Rectal smooth muscle tissue (tissue), 1 donor: Measurements from ENCODE around the gene CHST15.
"Not testable (repeated sequence)": the region's sequence is repeated elsewhere in the genome, so short reads cannot be mapped to it uniquely, and the experiment has no call there.

Source experiments
- H3K27ac ChIP-seq: one replicate; pipeline ENCODE4 v1.7.0; 2013; ENCODE audit warnings: low read depth, low read length, inconsistent platforms
- H3K27me3 ChIP-seq: one replicate; pipeline ENCODE4 v1.7.0; 2013; ENCODE audit warnings: low read length; ENCODE audit not compliant: control insufficient read depth, insufficient read depth
- H3K36me3 ChIP-seq: one replicate; pipeline ENCODE4 v1.7.0; 2013; ENCODE audit warnings: low read length; ENCODE audit not compliant: control insufficient read depth, insufficient read depth
- H3K4me1 ChIP-seq: one replicate; pipeline ENCODE4 v1.7.0; 2013; ENCODE audit warnings: low read length; ENCODE audit not compliant: control insufficient read depth, insufficient read depth
- H3K4me3 ChIP-seq: one replicate; pipeline ENCODE4 v1.7.0; 2013; ENCODE audit warnings: low read length
- H3K9ac ChIP-seq: one replicate; pipeline ENCODE4 v1.7.0; 2013; ENCODE audit warnings: low read length

Gene CHST15

DNA sequence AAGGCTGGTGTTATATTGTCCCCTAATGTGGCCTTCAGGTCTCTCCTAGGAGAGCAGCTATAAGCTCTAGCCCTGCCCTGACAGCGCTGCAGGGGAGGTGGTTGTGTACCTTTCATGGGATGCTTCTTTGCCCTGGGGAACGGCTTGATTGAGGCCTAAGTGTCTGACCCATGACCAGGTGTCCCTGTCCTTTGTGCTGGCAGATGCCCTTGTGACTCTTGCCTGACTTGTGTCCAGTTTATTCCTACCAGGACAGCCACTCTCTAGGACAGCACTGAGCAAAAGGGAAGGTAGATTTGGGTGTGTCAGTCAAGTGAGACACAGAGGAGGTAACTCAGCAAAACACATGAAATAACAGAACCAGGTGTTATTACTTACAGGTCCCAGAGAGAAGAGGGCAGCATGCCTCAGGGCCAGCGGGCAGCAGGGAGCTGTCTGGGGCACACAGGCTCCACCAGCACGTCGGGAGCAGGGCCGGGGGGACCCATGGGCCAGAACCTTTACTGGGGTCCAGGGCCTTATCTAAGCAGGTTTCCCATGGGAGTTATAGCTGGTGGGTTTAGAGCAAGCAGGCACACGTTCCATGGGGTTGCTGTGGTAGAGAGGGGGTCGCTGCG lies 10.7 kb upstream of the CHST15 start:
- Histone ChIP-seq H3K27ac (no peak overlapping the region), H3K4me3 (no peak overlapping the region), H3K9ac (no peak overlapping the region), H3K27me3 (no peaks in the 10 kb centered on the region), H3K36me3 (no peaks in the 10 kb centered on the region), H3K4me1 (peaks cover 19% of the 10 kb centered on the region)

DNA sequence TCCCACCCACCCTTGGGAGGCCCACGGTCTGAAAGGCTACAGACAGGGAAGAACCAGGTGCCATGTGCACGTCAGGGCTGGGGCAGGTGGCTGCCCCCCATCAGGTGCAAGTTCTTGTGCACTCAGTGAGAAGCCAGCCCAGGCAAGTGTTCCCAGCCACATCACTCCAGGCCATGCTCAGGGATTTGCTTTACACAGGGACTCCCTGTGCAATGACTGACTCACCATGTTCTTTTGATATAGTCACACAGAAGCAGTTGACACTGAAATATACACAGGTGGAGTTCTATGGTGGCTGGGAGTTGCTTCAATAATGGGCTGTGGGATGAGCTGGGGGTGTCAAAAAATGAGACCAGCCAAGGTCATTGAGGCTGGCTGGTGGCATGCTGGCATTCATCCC lies 8.0 kb upstream of the CHST15 start:
- H3K27me3 ChIP-seq, result no peaks in the 10 kb centered on the region
- H3K27ac ChIP-seq, result no peak overlapping the region
- no peak overlapping the region for H3K4me3 ChIP-seq
- H3K36me3 ChIP-seq, result no peaks in the 10 kb centered on the region
- no peak overlapping the region for H3K9ac ChIP-seq
- H3K4me1 ChIP-seq, result peaks cover 10% of the 10 kb centered on the region

DNA sequence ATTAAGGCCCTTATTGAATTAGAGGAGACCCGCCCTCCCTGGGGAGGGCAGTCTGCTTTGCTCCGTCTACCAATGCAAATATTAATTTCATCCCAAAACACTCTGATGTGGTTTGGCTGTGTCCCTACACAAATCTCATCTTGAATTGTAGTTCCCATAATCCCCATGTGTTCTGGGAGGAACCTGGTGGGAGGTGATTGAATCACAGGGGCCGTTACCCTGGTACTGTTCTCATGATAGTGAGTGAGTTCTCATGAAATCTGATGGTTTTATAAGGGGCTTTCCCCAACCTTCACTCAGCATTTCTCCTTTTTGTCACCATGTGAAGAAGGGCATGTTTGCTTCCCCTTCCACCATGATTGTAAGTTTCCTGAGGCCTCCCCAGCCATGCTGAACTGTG lies 7.3 kb upstream of the CHST15 start:
- not testable (repeated sequence) for H3K36me3 ChIP-seq, H3K4me3 ChIP-seq, H3K9ac ChIP-seq, H3K27me3 ChIP-seq, H3K27ac ChIP-seq, H3K4me1 ChIP-seq

DNA sequence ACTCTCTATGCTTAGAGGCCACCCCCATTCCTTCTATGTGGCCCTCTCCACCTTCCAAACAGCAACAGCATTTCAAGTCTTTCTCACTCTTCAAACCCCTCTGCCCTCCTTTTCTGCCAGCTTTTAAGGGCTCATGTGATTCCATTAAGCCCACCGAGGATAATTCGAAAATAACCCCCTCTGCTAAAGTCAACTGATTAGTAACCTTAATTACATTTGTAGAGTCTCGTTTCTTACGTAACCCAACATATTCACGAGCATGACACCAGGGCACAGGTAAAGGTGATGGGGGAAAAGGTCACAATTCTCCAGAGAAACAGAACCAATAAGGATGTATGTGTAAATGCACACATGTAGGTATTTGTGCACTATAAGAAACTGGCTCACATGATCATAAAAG lies 6.7 kb upstream of the CHST15 start:
- H3K27ac ChIP-seq, result no peak overlapping the region
- no peak overlapping the region for H3K9ac ChIP-seq
- H3K4me1 ChIP-seq, result peaks cover 1% of the 10 kb centered on the region
- H3K36me3 ChIP-seq, result no peaks in the 10 kb centered on the region
- H3K4me3 ChIP-seq, result no peak overlapping the region
- no peaks in the 10 kb centered on the region for H3K27me3 ChIP-seq

DNA sequence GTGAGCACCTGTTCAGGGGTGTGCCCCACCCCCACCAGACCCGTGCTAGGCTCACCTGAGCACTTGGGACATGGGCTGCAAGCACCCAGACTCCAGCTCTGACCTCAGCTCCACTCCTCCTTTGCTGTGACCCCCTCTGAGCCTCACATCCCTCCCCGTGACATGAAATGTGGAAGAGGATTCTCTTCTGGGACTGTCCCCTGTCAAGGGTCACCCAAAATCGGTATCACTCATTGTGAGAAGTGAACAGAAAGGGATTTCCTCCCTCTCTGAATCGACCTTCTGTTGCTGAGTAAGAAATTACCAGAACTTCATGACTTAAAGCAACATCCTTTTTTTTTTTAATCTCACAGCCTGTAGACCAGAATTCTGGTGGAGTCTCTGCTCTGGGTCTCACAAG lies 6.2 kb upstream of the CHST15 start:
- Histone ChIP-seq H3K27ac (no peak overlapping the region), H3K4me3 (no peak overlapping the region), H3K36me3 (no peaks in the 10 kb centered on the region), H3K27me3 (no peaks in the 10 kb centered on the region), H3K4me1 (peaks cover under 1% of the 10 kb centered on the region), H3K9ac (no peak overlapping the region)

DNA sequence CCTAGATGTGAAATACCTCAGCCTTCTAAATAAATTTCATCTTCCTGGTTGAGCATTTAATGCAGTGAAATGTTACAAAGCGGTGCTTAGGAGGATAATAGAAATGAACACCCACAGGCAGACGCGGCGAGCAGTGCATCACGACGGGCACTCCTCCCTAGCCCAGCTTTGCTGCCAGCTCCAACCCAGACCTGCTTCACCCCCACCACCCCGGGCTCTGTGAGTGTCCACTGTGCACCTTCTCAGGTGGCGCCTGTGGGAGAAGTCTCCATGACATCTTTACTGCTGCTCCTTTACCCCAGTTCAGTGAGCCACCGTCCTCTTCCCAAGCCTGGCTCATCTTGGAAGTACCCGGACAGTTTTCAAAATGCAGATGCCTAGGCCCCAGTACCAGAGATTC lies 5.2 kb upstream of the CHST15 start:
- Histone ChIP-seq H3K9ac (no peak overlapping the region), H3K27me3 (no peaks in the 10 kb centered on the region), H3K4me3 (no peak overlapping the region), H3K27ac (no peak overlapping the region), H3K4me1 (peaks cover 5% of the 10 kb centered on the region), H3K36me3 (no peaks in the 10 kb centered on the region)

DNA sequence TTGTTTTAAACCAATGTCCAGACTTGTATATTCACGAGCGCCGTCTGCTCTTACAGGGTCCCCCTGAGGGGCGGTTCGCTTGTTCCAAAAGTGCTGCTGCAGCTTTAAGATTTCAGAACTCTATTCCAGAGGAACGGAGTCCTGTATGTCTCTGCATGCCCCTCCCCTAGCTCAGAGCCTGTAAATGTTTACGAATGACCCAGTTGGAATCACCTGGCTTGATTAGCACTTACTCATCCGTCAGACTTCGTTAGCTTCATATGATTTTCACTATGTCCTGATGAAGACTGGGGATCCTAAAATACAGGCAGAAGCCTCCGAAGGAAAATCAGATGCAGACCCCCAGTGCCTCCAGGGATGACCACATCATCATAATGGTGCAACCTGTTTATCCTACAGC lies 4.5 kb upstream of the CHST15 start:
- Histone ChIP-seq H3K9ac (no peak overlapping the region), H3K4me1 (peaks cover 5% of the 10 kb centered on the region), H3K36me3 (no peaks in the 10 kb centered on the region), H3K27me3 (no peaks in the 10 kb centered on the region), H3K4me3 (no peak overlapping the region), H3K27ac (no peak overlapping the region)

DNA sequence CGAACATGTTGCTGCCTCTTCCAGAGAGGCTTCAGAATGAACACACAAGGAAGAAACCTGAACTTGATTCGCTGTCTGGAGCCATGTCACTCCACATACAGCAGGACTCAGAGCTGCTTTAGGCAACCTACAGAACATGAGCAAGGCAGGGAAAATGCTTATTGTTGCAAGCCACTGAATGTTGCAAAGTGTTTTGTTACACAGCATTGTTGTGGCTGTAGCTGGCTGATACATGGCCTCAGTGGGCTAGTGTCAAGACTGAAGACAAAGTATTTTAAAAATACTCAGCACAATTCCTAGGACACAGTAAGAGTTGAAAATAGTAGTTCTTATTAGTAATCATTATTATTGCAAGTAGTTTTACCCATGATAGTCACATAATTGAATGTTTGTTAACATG lies 3.1 kb upstream of the CHST15 start:
- Histone ChIP-seq H3K27me3 (peaks cover 2% of the 10 kb centered on the region), H3K4me1 (peaks cover 5% of the 10 kb centered on the region), H3K27ac (no peak overlapping the region), H3K4me3 (no peak overlapping the region), H3K36me3 (no peaks in the 10 kb centered on the region), H3K9ac (no peak overlapping the region)

DNA sequence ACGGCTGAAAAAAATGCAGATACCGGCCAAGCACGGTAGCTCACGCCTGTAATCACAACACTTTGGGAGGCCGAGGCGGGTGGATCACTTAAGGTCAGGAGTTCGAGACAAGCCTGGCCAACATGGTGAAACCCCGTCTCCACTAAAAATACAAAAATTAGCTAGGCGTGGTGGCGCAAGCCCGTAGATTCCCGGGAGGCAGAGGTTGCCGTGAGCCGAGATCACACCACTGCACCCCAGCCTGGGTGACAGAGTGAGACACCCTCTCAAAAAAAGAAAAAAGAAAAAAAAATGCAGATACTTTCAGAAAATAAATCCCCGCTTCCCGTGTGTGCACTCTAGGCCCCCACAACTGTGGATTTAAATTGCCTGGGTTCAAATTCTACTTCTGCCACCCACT lies 2.4 kb upstream of the CHST15 start:
- H3K4me3 ChIP-seq, H3K4me1 ChIP-seq, H3K36me3 ChIP-seq, H3K27ac ChIP-seq, H3K27me3 ChIP-seq, H3K9ac ChIP-seq: not testable (repeated sequence)

DNA sequence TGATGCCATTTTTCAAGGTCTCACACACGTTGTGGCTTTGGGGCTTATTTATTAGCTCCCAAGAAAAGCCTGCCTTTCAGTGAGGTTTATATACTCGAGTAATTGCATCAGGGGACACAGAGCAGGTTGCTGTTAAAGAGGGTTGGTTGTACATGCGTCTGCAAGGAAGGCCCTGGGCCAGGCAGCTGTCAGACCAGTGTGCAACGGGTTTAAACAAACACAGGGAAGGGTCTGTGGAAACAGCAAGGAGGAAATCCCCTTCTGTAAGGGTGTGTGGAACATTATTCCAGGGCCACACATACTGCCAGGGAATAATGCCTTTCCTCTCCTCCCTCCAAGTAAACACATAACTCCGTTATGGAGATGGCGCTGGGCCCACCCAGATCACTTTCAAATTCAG lies 1.7 kb upstream of the CHST15 start:
- Histone ChIP-seq H3K27me3 (peaks cover 6% of the 10 kb centered on the region), H3K4me1 (peaks cover 13% of the 10 kb centered on the region), H3K4me3 (no peak overlapping the region), H3K27ac (peak overlapping the region; percentile 91), H3K36me3 (no peaks in the 10 kb centered on the region), H3K9ac (no peak overlapping the region)

DNA sequence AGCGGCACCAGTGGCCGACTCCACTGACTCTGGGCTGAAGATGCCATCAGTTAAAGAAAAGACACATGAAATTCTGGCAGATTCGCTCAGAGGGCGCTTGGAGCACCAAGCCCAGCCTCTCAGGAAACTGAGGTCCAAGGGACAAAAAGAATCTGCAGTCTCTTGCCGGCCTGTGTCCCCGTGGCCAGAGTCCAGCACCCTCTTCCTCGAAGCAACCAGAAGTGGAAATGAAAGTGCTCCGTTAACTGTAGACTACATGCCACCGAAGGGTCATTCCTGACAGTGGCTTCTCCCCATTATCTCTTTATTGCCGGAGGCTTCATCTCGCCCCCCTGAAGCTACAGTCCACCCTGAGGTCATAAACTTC lies 1.0 kb upstream of the CHST15 start:
- peaks cover 18% of the 10 kb centered on the region for H3K4me1 ChIP-seq
- no peak overlapping the region for H3K9ac ChIP-seq
- H3K27ac ChIP-seq, result peak overlapping the region; percentile 91
- H3K4me3 ChIP-seq, result peak overlapping the region; percentile 74
- H3K36me3 ChIP-seq, result no peaks in the 10 kb centered on the region
- H3K27me3 ChIP-seq, result peaks cover 6% of the 10 kb centered on the region

DNA sequence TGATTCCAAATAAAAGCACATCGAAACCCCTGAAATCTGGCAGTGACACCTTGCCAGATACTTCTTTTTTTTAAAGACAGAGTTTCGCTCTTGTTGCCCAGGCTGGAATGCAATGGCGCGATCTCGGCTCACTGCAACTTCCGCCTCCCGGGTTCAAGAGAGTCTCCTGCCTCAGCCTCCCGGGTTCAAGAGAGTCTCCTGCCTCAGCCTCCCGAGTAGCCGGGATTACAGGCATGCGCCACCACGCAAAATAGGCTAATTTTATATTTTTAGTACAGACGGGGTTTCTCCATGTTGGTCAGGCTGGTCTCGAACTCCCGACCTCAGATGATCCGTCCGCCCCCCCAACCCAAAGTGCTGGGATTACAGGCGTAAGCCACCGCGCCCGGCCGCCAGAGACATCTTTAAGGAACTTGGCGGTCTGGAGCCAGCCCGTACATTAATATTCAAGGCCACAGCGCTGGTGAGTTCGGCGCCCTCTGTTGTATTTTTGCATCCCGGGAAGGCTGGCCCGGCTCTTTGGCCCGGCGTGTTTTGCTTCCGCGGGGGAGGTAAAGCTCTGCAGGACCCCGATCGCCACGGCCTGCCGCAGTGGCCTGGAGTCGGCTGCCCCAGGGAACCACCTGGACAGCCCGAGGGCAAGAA lies 498 bp upstream of the CHST15 start:
- not testable (repeated sequence) for H3K27me3 ChIP-seq, H3K36me3 ChIP-seq
- Histone ChIP-seq H3K4me3 (peak overlapping the region; percentile 74), H3K9ac (peak overlapping the region; percentile 56), H3K4me1 (peaks cover 21% of the 10 kb centered on the region), H3K27ac (peak overlapping the region; percentile 91)

DNA sequence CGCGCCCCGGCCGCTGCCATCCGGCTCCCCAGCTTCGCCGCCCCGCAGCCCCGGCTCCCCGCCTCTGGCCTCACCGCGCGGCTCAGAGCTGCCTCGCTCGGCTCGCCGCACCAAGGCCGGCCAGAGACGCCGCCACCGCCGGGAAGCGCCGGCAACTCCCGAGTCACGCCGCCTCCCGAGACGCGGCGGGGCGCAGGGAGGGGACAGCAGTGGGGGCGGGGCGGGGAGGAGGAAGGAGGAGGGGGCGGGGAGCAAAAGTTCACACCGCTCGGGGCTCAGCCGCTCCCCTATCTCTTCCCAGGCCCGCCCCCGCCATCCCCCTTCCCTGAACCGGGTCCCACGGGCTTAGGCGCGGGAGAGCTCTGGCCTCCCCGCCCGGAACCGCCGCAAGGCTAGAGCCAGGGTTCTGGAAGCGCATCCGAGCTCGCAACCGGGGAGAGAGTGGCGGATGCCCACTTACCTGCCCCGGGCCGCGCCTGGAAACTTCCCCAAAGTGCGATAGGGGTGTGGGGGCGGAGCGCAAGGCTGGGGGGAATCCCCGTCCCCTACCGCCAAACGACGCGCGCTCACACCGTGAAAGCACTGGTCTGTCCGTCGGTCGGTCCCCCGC lies 1.0 kb downstream of the CHST15 start:
- Histone ChIP-seq H3K27ac (peak overlapping the region; percentile 91), H3K9ac (peak overlapping the region; percentile 42), H3K4me3 (peak overlapping the region; percentile 76), H3K4me1 (peaks cover 22% of the 10 kb centered on the region), H3K36me3 (no peaks in the 10 kb centered on the region), H3K27me3 (peaks cover 6% of the 10 kb centered on the region)
